Common myeloid progenitor, CD34-positive (primary cell): ENCODE data around the gene GABBR2.
A peak's percentile ranks its signal among the peaks of the same experiment; 100 is the strongest.
"Not testable (repeated sequence)": the region's sequence is repeated elsewhere in the genome, so short reads cannot be mapped to it uniquely, and the experiment has no call there.

Source experiments
- CTCF ChIA-PET: fragments of 350-600 bp; sonication (Branson Sonifier 250); formaldehyde crosslinking; loops from one replicate; lab custom pipeline; 2021; ENCODE audit warnings: antibody characterized with exemption; lab: Charles Lee
- POLR2A ChIA-PET: fragments of 350-600 bp; sonication (Branson Sonifier 250); formaldehyde crosslinking; loops from one replicate; lab custom pipeline; 2021; ENCODE audit warnings: antibody characterized with exemption; lab: Charles Lee
- DNase-seq, 3 donors: peaks; one replicate each; pipeline versions ENCODE4 v3.0.0 to v3.0.0-alpha.2; 2013
- H3K27ac ChIP-seq, 2 experiments: 1 replicate in 1 of 2; 2 replicates in 1 of 2; pipeline ENCODE4 v1.7.0; 2013; ENCODE audit warnings: inconsistent platforms in 2 of 2, low read length in 2 of 2, mild to moderate bottlenecking in 2 of 2, low read depth in 1 of 2, moderate library complexity in 1 of 2; ENCODE audit not compliant: severe bottlenecking in 2 of 2, insufficient read depth in 1 of 2, poor library complexity in 1 of 2
- H3K27me3 ChIP-seq, 5 experiments: replicated peaks in 2 of 5; 1 replicate in 3 of 5; 2 replicates in 2 of 5; pipeline versions ENCODE4 v1.6.1 to v1.7.0; 2013; ENCODE audit warnings: low read length in 4 of 5, mild to moderate bottlenecking in 2 of 5, moderate library complexity in 2 of 5, inconsistent platforms in 1 of 5; ENCODE audit not compliant: insufficient read depth in 5 of 5, control insufficient read depth in 4 of 5
- H3K36me3 ChIP-seq, 4 experiments: 1 replicate in 2 of 4; 2 replicates in 2 of 4; pipeline versions ENCODE4 v1.6.1 to v1.7.0; 2013; ENCODE audit warnings: low read length in 3 of 4, control low read depth in 1 of 4, mild to moderate bottlenecking in 1 of 4; ENCODE audit not compliant: control insufficient read depth in 4 of 4, insufficient read depth in 4 of 4
- H3K4me1 ChIP-seq, 4 experiments: 1 replicate in 3 of 4; 2 replicates in 1 of 4; pipeline versions ENCODE4 v1.6.1 to v1.7.1; 2013; ENCODE audit warnings: low read length in 3 of 4, mild to moderate bottlenecking in 3 of 4, control low read depth in 1 of 4, inconsistent platforms in 1 of 4, moderate library complexity in 1 of 4; ENCODE audit not compliant: control insufficient read depth in 4 of 4, insufficient read depth in 4 of 4; ENCODE audit errors: control extremely low read depth in 1 of 4
- H3K4me3 ChIP-seq, 7 experiments: 1 replicate in 4 of 7; 2 replicates in 3 of 7; pipeline versions ENCODE4 v1.5.1 to v1.7.0; 2013; ENCODE audit warnings: mild to moderate bottlenecking in 7 of 7, low read length in 6 of 7, moderate library complexity in 6 of 7, inconsistent platforms in 2 of 7, low read depth in 2 of 7, control low read depth in 1 of 7; ENCODE audit not compliant: insufficient read depth in 4 of 7, control insufficient read depth in 1 of 7; ENCODE audit errors: extremely low read depth in 1 of 7
- H3K9me3 ChIP-seq, 5 experiments: 1 replicate in 4 of 5; 2 replicates in 1 of 5; pipeline versions ENCODE4 v1.6.1 to v1.7.1; 2013; ENCODE audit warnings: low read length in 4 of 5, mild to moderate bottlenecking in 2 of 5, inconsistent platforms in 1 of 5, low read depth in 1 of 5, moderate library complexity in 1 of 5; ENCODE audit not compliant: control insufficient read depth in 4 of 5, insufficient read depth in 2 of 5; ENCODE audit errors: control extremely low read depth in 1 of 5
- WGBS: methylation state at CpG from one replicate; pipeline ENCODE4 v1.1.5; 2013; ENCODE audit not compliant: insufficient coverage; 5-methylcytosine and 5-hydroxymethylcytosine counted together

GABBR2 gene

DNA sequence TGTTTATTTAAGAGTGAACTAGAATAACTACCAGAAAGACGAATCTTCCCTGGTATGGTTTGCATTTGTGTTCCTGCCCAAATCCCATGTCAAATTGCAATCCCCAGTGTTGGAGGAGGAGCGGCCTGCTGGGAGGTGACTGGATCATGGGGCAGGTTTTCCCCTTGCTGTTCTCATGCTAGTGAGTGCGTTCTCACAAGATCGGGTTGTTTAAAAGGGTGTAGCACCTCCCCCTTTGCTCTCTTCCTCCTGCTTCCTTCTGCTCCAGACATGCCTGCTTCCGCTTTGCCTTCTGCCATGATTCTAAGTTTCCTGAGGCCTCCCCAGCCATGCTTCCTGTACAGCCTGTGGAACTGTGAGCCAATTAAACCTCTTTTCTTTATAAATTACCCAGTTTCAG, 242.9 kb downstream of the GABBR2 start:
- ChIA-PET CTCF (no interaction called here), POLR2A (no interaction called here)
- no peak overlapping the region for H3K27ac ChIP-seq
- no peak overlapping the region for H3K4me3 ChIP-seq
- no peaks in the 10 kb centered on the region for H3K36me3 ChIP-seq
- no peaks in the 10 kb centered on the region for H3K4me1 ChIP-seq
- WGBS, result 87% methylated on average over 4 of the region's 5 CpGs
- H3K9me3 ChIP-seq, result peaks cover 2 to 16% (median 4%) of the 10 kb centered on the region in 5 experiments
- DNase-seq, result no peak
- no peaks in the 10 kb centered on the region for H3K27me3 ChIP-seq

- POLR2A ChIA-PET, CTCF ChIA-PET: not testable (repeated sequence)
Measured at GRCh38 chr9:98464156-98464690, 244.5 kb downstream of the GABBR2 start.

GRCh38 chr9:98462310-98462709, 246.4 kb downstream of the GABBR2 start:
- WGBS, result 100% methylated on average over 1 of the region's 2 CpGs
- H3K9me3 ChIP-seq, result peaks cover 5 to 31% (median 14%) of the 10 kb centered on the region in 5 experiments
- DNase-seq, result no peak
- POLR2A ChIA-PET, result no interaction called here
- H3K4me3 ChIP-seq, result no peak overlapping the region
- CTCF ChIA-PET, result no interaction called here
- H3K4me1 ChIP-seq, result no peaks in the 10 kb centered on the region
- no peak overlapping the region for H3K27ac ChIP-seq
- no peaks in the 10 kb centered on the region for H3K36me3 ChIP-seq
- peaks cover 0 to 6% (median 2%) of the 10 kb centered on the region in 5 experiments for H3K27me3 ChIP-seq

More at GRCh38 chr9:98464156-98464690, 244.5 kb downstream of the GABBR2 start:
- H3K9me3 ChIP-seq, result peaks cover 5 to 27% (median 13%) of the 10 kb centered on the region in 5 experiments
- H3K36me3 ChIP-seq, DNase-seq, H3K27me3 ChIP-seq, H3K4me1 ChIP-seq, H3K4me3 ChIP-seq, H3K27ac ChIP-seq: not testable (repeated sequence)
- 97% methylated on average over 14 of the region's 30 CpGs for WGBS

DNA sequence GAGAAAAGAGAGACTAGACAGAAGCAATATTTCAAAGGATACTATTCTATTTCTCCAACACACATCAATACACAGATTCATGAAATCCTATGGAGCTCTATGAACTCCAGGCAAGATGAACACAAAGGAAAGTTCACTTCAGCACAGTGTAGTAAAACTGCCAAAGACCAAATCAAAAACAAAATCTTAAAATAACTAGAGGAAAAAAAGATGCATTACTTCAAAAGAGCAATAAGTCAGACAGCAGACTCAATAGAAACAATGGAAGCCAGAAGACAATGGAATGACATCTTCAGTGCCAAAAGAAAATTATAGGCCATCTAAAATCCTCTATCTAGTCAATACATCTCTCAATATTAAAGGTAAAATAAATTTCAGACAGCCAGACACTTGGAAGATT, 248.0 kb downstream of the GABBR2 start:
- ChIA-PET POLR2A (no interaction called here), CTCF (no interaction called here)
- H3K9me3 ChIP-seq, result peaks cover 5 to 30% (median 14%) of the 10 kb centered on the region in 5 experiments
- H3K4me1 ChIP-seq, result no peaks in the 10 kb centered on the region
- H3K36me3 ChIP-seq, result no peaks in the 10 kb centered on the region
- peaks cover 0 to 6% (median 4%) of the 10 kb centered on the region in 5 experiments for H3K27me3 ChIP-seq
- H3K4me3 ChIP-seq, result no peak overlapping the region
- no peak overlapping the region for H3K27ac ChIP-seq
- DNase-seq, result peak in 1 of 3 donors; percentile 7

DNA sequence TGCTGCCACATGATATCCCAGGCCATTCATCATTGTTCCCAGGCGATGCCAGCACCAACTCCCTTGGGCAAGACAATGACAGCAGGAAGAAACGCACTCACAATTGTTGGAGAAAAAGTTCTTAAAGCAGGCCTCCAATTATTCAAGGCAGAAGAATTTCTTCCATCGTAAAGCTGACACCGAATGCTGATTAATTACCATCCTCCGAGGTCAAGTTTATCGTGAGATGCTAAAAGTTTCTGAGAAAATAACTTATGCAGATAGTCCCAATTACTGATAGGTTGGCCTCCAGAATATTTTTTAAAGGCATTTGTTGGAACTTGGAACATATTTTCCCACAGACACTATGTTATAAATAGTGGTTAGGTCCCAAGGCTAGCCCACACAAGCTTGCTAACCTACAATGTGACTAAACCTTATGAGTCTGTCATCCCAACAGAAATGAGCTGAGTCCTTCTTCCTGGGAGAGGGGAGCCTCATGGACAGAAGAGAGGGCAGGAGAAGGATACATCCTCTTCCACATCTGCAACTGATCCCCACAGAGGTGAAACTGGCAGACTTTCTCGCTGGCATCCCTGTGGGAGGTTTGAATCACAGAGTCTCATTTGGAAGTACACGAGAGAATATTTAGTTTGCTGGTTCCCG, 250.9 kb downstream of the GABBR2 start:
- Histone ChIP-seq H3K4me3 (no peak overlapping the region), H3K27me3 (peaks cover 0 to 6% (median 4%) of the 10 kb centered on the region in 5 experiments), H3K36me3 (no peaks in the 10 kb centered on the region), H3K4me1 (no peaks in the 10 kb centered on the region), H3K27ac (no peak overlapping the region), H3K9me3 (peaks cover 5 to 30% (median 10%) of the 10 kb centered on the region in 5 experiments)
- POLR2A ChIA-PET, result no interaction called here
- CTCF ChIA-PET, result no interaction called here
- no peak for DNase-seq
- 73% methylated on average over 9 of the region's 9 CpGs for WGBS

DNA sequence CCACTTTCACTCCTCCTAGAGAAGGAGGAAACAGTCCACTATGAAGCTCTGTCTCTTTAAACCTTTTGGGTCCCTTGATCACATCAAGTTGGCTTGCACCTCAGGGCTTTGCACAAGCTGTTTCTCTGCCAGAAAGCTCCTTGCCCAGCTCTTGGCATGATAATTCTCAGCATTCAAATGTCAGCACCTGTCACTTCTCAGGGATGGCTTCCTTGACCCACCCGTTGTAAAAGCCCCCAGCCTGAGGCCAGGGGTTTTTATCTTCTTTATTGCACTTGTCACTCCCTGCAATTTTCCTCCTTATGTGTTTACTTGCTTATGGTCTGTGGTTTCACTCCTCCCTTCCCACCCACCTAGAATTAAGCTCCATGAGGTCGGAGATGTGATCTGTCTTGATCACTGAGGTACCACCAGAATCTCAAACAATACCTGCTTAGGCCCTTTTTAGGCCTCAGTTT, 252.6 kb downstream of the GABBR2 start:
- H3K27ac ChIP-seq, result no peak overlapping the region
- WGBS, result 42% methylated on average over 2 of the region's 2 CpGs
- CTCF ChIA-PET, result interaction anchor here (1.0 kb wide), 1 partner anchor 9 kb away, joined by 3 read pairs; no protein-coding TSS in a partner anchor
- no peak overlapping the region for H3K4me3 ChIP-seq
- H3K36me3 ChIP-seq, result no peaks in the 10 kb centered on the region
- DNase-seq, result no peak
- H3K9me3 ChIP-seq, result peaks cover 3 to 22% (median 6%) of the 10 kb centered on the region in 5 experiments
- peaks cover 0 to 6% (median 4%) of the 10 kb centered on the region in 5 experiments for H3K27me3 ChIP-seq
- POLR2A ChIA-PET, result no interaction called here
- H3K4me1 ChIP-seq, result no peaks in the 10 kb centered on the region
